H1 (cell line): ENCODE results near the gene TRIM39. TPM values are rescaled to one million over a fixed set of nuclear protein-coding genes. Genes with fewer than 3 reads are reported as not detected.

Source experiments
- CTCF ChIA-PET: fragments of 300-600 bp; sonication (Branson Sonifier 250); formaldehyde crosslinking; loops from one replicate; lab custom pipeline; 2021; ENCODE audit not compliant: partially characterized antibody; lab: Charles Lee
- POLR2A ChIA-PET: fragments of 300-600 bp; sonication (Branson Sonifier 250); formaldehyde crosslinking; loops from one replicate; lab custom pipeline; 2021; ENCODE audit warnings: inconsistent platforms; ENCODE audit not compliant: partially characterized antibody; lab: Charles Lee
- DNase-seq, 2 experiments: peaks; one replicate each; pipeline versions ENCODE4 v3.0.0 to v3.0.0-alpha.2; 2010 to 2022; ENCODE audit warnings: low spot score in 2 of 2, low read depth in 1 of 2, mixed read lengths in 1 of 2
- FAIRE-seq: peaks from 2 replicates; lab custom pipeline; 2011; peaks lifted over from hg19 to GRCh38; lab: Jason Lieb, UNC
- H2AFZ ChIP-seq: 2 replicates; pipeline ENCODE4 v1.8.1; 2012; ENCODE audit warnings: low read length, inconsistent platforms
- H2AK5ac ChIP-seq: 2 replicates; pipeline ENCODE4 v1.6.1; 2013; ENCODE audit warnings: low read depth, low read length
- H2BK120ac ChIP-seq: replicated peaks from 2 replicates; pipeline ENCODE3; 2013; ENCODE audit warnings: low read depth, low read length, inconsistent platforms
- H2BK12ac ChIP-seq: 2 replicates; pipeline ENCODE4 v1.6.1; 2013; ENCODE audit warnings: low read depth, low read length
- H2BK15ac ChIP-seq: 2 replicates; pipeline ENCODE4 v1.6.1; 2013; ENCODE audit warnings: low read length
- H2BK20ac ChIP-seq: 2 replicates; pipeline ENCODE4 v1.6.1; 2013; ENCODE audit warnings: low read length
- H2BK5ac ChIP-seq: 2 replicates; pipeline ENCODE4 v1.6.1; 2013; ENCODE audit warnings: low read depth, low read length
- H3K14ac ChIP-seq: 2 replicates; pipeline ENCODE4 v1.6.1; 2013; ENCODE audit warnings: inconsistent platforms; ENCODE audit not compliant: insufficient read length
- H3K18ac ChIP-seq: 2 replicates; pipeline ENCODE4 v1.6.1; 2013; ENCODE audit warnings: low read length; ENCODE audit errors: extremely low read depth
- H3K23ac ChIP-seq: 2 replicates; pipeline ENCODE4 v1.6.1; 2013; ENCODE audit warnings: inconsistent platforms; ENCODE audit not compliant: insufficient read length
- H3K23me2 ChIP-seq: 2 replicates; pipeline ENCODE4 v1.6.1; 2013; ENCODE audit warnings: low read depth, low read length
- H3K27ac ChIP-seq: 2 replicates; pipeline ENCODE4 v1.6.1; 2011; ENCODE audit warnings: low read depth, low read length, inconsistent platforms
- H3K27me3 ChIP-seq, 4 experiments: replicated peaks in 1 of 4; 1 replicate in 1 of 4; 2 replicates in 3 of 4; pipeline versions ENCODE4 v1.6.1 to v1.8.1; 2011 to 2013; ENCODE audit warnings: low read length in 3 of 4, mild to moderate bottlenecking in 3 of 4, inconsistent platforms in 2 of 4, mixed read lengths in 2 of 4, moderate library complexity in 1 of 4; ENCODE audit not compliant: control insufficient read depth in 3 of 4, insufficient read depth in 3 of 4; ENCODE audit errors: extremely low read depth in 1 of 4
- H3K36me3 ChIP-seq, 4 experiments: 2 replicates each; pipeline versions ENCODE4 v1.6.1 to v1.8.1; 2011 to 2013; ENCODE audit warnings: mild to moderate bottlenecking in 4 of 4, low read length in 3 of 4, moderate library complexity in 2 of 4, control low read depth in 1 of 4, inconsistent platforms in 1 of 4; ENCODE audit not compliant: insufficient read depth in 4 of 4, control insufficient read depth in 2 of 4
- H3K4ac ChIP-seq: replicated peaks from 2 replicates; pipeline ENCODE3; 2013; ENCODE audit warnings: low read length, low read depth, mixed read lengths, inconsistent platforms; ENCODE audit not compliant: insufficient read length
- H3K4me1 ChIP-seq, 4 experiments: replicated peaks in 1 of 4; 1 replicate in 1 of 4; 2 replicates in 3 of 4; pipeline versions ENCODE4 v1.6.1 to v1.8.1; 2011 to 2013; ENCODE audit warnings: low read length in 3 of 4, inconsistent platforms in 2 of 4, mixed read lengths in 1 of 4; ENCODE audit not compliant: insufficient read depth in 4 of 4, control insufficient read depth in 3 of 4
- H3K4me2 ChIP-seq, 2 experiments: 2 replicates each; pipeline versions ENCODE4 v1.6.1 to v1.8.1; 2011 to 2013; ENCODE audit warnings: low read depth in 2 of 2, low read length in 2 of 2, control low read depth in 1 of 2, inconsistent platforms in 1 of 2, mild to moderate bottlenecking in 1 of 2; ENCODE audit not compliant: insufficient read depth in 1 of 2
- H3K4me3 ChIP-seq, 4 experiments: fragments of 200-600, 300-600 bp in 1 of 4; sonication (generic), shearing (Covaris generic), sonication (Bioruptor Twin) in 1 of 4; 2 replicates each; pipeline versions ENCODE4 v1.5.1 to v1.8.1; 2011 to 2016; ENCODE audit warnings: low read length in 4 of 4, low read depth in 3 of 4, control low read depth in 2 of 4, inconsistent platforms in 2 of 4, mild to moderate bottlenecking in 2 of 4, mixed read lengths in 1 of 4, moderate library complexity in 1 of 4; ENCODE audit not compliant: insufficient read depth in 2 of 4; ENCODE audit errors: extremely low read depth in 1 of 4
- H3K56ac ChIP-seq: replicated peaks from 2 replicates; pipeline ENCODE3; 2013; ENCODE audit warnings: low read depth, mild to moderate bottlenecking, mixed read lengths, low read length, inconsistent platforms; ENCODE audit not compliant: insufficient read length
- H3K79me1 ChIP-seq: 2 replicates; pipeline ENCODE4 v1.6.1; 2013; ENCODE audit warnings: low read depth, low read length, control low read depth
- H3K79me2 ChIP-seq, 2 experiments: 2 replicates each; pipeline versions ENCODE4 v1.6.1 to v1.8.1; 2012 to 2013; ENCODE audit warnings: low read length in 2 of 2, mild to moderate bottlenecking in 2 of 2, inconsistent platforms in 1 of 2; ENCODE audit not compliant: insufficient read depth in 2 of 2, control insufficient read depth in 1 of 2
- H3K9ac ChIP-seq, 4 experiments: replicated peaks in 1 of 4; 1 replicate in 1 of 4; 2 replicates in 3 of 4; pipeline versions ENCODE4 v1.6.1 to v1.8.1; 2011 to 2013; ENCODE audit warnings: low read depth in 3 of 4, low read length in 3 of 4, control low read depth in 2 of 4, mild to moderate bottlenecking in 2 of 4, moderate library complexity in 2 of 4, inconsistent platforms in 1 of 4; ENCODE audit errors: extremely low read depth in 1 of 4
- H3K9me3 ChIP-seq, 2 experiments: 2 replicates each; pipeline versions ENCODE4 v1.6.1 to v1.8.1; 2012 to 2013; ENCODE audit warnings: mild to moderate bottlenecking in 2 of 2, moderate library complexity in 2 of 2, control low read depth in 1 of 2, inconsistent platforms in 1 of 2, low read depth in 1 of 2, low read length in 1 of 2, mixed read lengths in 1 of 2; ENCODE audit not compliant: insufficient read depth in 2 of 2
- H4K20me1 ChIP-seq, 2 experiments: replicated peaks in 1 of 2; 2 replicates each; pipeline versions ENCODE3 to v1.8.1; 2011 to 2013; ENCODE audit warnings: inconsistent platforms in 2 of 2, low read length in 2 of 2, mild to moderate bottlenecking in 1 of 2; ENCODE audit not compliant: insufficient read depth in 2 of 2, control insufficient read depth in 1 of 2
- H4K5ac ChIP-seq: 2 replicates; pipeline ENCODE4 v1.6.1; 2013; ENCODE audit warnings: low read length, low read depth, mixed read lengths, inconsistent platforms; ENCODE audit not compliant: insufficient read length
- H4K8ac ChIP-seq: 2 replicates; pipeline ENCODE4 v1.8.0; 2013; ENCODE audit warnings: mild to moderate bottlenecking, moderate library complexity, low read length, inconsistent platforms; ENCODE audit not compliant: insufficient read depth; ENCODE audit errors: extremely low read depth
- H4K91ac ChIP-seq: replicated peaks from 2 replicates; pipeline ENCODE3; 2013; ENCODE audit warnings: low read length, mixed read lengths, inconsistent platforms; ENCODE audit not compliant: insufficient read length
- GTF2F1 ChIP-seq: IDR thresholded peaks from 2 replicates; pipeline ENCODE4 v1.6.1; 2012; ENCODE audit warnings: low read depth, low read length, improper control_type of control experiment, borderline replicate concordance
- RFX5 ChIP-seq: IDR thresholded peaks from 2 replicates; pipeline ENCODE4 v1.6.1; 2011; ENCODE audit warnings: low read depth, low read length, improper control_type of control experiment, borderline replicate concordance
- WGBS, 2 experiments: shearing (Covaris generic) in 1 of 2; methylation state at CpG; one replicate each; pipeline versions ENCODE4 v1.1.6 to v1.1.7; 2013 to 2015; ENCODE audit warnings: low lambda C conversion rate in 2 of 2, mixed read lengths in 2 of 2, inconsistent platforms in 1 of 2, low coverage in 1 of 2, missing lambda C conversion rate in 1 of 2; ENCODE audit not compliant: insufficient replicate concordance in 2 of 2, insufficient coverage in 1 of 2, insufficient read length in 1 of 2; ENCODE audit errors: extremely low coverage in 1 of 2, missing lambda C conversion rate in 1 of 2; 5-methylcytosine and 5-hydroxymethylcytosine counted together
- polyA plus RNA-seq, 7 experiments: library from polyadenylated mRNA; depleted of rRNA in 3 of 7; stranded (reverse) in 5 of 7; unstranded in 2 of 7; fragments of >200 nt in 5 of 7; fragments of 200-250 nt in 2 of 7; gene quantifications; 1 replicate in 5 of 7; 2 replicates in 1 of 7; 4 replicates in 1 of 7; pipeline versions ENCODE4 v1.2.1 to v1.2.3, GENCODE V29; 2011 to 2013; ENCODE audit warnings: missing spikeins in 2 of 7, mixed read lengths in 2 of 7
- total RNA-seq: library from RNA; stranded (reverse); fragmentation: NEBNext Ultra II Directional; extraction: Animal tissue kit (Norgen Biotek cat#: 25700); gene quantifications from 2 replicates; pipeline ENCODE4 v1.2.1, GENCODE V29; 2021
- TF ChIP-seq, protein P1 (sequence below): IDR thresholded peaks from 2 replicates; pipeline ENCODE4 v1.6.1; 2012; ENCODE audit warnings: inconsistent platforms

The TRIM39 gene
- total and polyA plus RNA-seq, 2 of the 8 experiments (the other 6 are each of a cell fraction or from before 2014, with no cell fraction given): 7.3 to 26.1 TPM

DNA sequence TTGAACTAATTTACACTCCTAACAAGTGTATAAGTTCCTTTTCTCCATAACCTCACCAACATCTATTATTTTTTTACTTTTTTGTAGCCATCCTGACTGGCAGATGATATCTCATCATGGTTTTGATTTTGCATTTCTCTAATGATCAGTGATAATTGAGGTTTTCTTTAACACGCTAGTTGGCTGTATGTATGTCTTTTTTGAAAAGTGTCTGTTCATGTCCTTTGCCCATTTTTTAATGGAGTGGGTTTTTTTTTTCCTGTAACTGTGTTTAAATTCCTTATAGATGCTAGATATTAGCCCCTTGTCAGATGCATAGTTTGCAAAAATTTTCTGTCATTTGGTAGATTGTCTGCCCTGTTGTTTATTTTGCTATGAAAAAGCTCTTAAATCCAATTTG, 39.6 kb upstream of the TRIM39 start:
- Histone ChIP-seq H3K23me2 (no peaks in the 10 kb centered on the region), H3K79me1 (no peaks in the 10 kb centered on the region), H2AFZ (no peak overlapping the region), H3K4me1 (no peaks in the 10 kb centered on the region), H2BK5ac (no peak overlapping the region), H3K4ac (no peak overlapping the region), H3K56ac (no peak overlapping the region), H4K91ac (no peak overlapping the region), H3K79me2 (no peaks in the 10 kb centered on the region), H3K18ac (no peak overlapping the region), H3K27me3 (peaks cover 0 to 2% (median 0%) of the 10 kb centered on the region in 4 experiments; a peak in 1 of 7 replicates), H2AK5ac (no peak overlapping the region), H2BK15ac (no peak overlapping the region), H4K20me1 (no peaks in the 10 kb centered on the region), H3K9me3 (peaks cover 83 to 88% of the 10 kb centered on the region in 2 experiments), H2BK120ac (no peak overlapping the region), H2BK20ac (no peak overlapping the region), H3K9ac (no peak overlapping the region), H4K8ac (no peak overlapping the region), H3K36me3 (peaks cover 5 to 42% (median 28%) of the 10 kb centered on the region in 4 experiments; a peak in 7 of 8 replicates), H3K4me3 (no peak overlapping the region), H3K14ac (no peak overlapping the region), H3K23ac (no peak overlapping the region), H2BK12ac (no peak overlapping the region), H3K27ac (no peak overlapping the region), H3K4me2 (no peak overlapping the region), H4K5ac (no peak overlapping the region)
- no peak for FAIRE-seq
- DNase-seq: no peak
- POLR2A ChIA-PET: interaction anchor here (1.1 to 1.5 kb wide), 2 partner anchors 16 to 39 kb away, joined by 4 read pairs; no protein-coding TSS in a partner anchor
- 71% methylated on average over 1 of the region's 1 CpG; no CpG with 5 or more reads in 1 of the 2 experiments for WGBS, 2 experiments
- CTCF ChIA-PET: no interaction called here
- TF ChIP-seq, protein P1, sequence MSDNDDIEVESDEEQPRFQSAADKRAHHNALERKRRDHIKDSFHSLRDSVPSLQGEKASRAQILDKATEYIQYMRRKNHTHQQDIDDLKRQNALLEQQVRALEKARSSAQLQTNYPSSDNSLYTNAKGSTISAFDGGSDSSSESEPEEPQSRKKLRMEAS: no peak
- TF ChIP-seq GTF2F1: peak; percentile 76; the same call in 1 of the 2 replicates
- no peak for TF ChIP-seq RFX5
